HG03066 (cell line): ENCODE results near the gene NUDT8.
"Not testable (repeated sequence)": the region's sequence is repeated elsewhere in the genome, so short reads cannot be mapped to it uniquely, and the experiment has no call there.

Experiments used
- ATAC-seq: cut with Tn5 transposase; IDR thresholded peaks from one replicate; pipeline ENCODE4 v1.9.1; 2021; ENCODE audit warnings: low read depth; ENCODE audit not compliant: unreplicated experiment

Gene NUDT8

DNA sequence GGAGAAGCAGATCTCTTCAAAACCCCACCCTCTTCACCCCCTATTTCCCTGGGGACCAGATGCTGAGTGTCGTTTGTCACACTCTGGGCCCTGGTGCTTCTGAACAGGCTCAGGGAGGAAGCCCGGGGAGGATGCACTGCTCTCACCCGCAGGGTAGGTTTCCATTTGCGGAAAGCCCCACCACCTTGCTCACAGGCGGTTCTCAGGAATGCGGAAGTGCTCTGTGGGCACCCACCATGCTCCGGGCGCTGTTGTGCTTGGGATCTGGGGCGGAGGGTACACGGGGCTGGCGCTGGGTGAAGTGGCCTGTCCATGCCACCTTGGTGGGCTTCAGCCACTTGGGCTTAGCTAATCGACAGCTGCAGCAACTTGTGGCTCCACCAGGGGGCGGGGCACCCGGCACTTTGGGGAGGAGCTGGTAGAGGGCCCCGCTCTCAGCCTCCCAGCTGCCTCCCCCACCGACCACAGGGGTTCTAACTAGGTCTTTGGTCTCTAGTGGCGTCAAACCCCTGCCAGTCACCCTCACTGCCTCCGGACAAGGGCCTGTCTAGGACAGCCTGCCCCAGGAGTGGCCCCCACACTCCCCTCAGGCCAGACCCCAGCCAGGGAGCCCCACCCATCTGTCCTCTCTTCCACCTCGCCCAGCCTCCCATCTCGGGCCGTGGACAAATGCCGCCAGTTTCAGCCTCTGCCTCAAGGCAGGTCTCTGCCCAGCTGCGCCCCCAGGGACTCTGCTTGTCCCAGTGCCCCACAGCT, 15.6 kb downstream of the NUDT8 start:
- ATAC-seq = peak; percentile 89

- no peak for ATAC-seq
These were observed 16.3 kb downstream of the NUDT8 start for GRCh38 chr11:67613313-67613959.

GRCh38 chr11:67612751-67613150, 17.0 kb downstream of the NUDT8 start:
- no peak for ATAC-seq

DNA sequence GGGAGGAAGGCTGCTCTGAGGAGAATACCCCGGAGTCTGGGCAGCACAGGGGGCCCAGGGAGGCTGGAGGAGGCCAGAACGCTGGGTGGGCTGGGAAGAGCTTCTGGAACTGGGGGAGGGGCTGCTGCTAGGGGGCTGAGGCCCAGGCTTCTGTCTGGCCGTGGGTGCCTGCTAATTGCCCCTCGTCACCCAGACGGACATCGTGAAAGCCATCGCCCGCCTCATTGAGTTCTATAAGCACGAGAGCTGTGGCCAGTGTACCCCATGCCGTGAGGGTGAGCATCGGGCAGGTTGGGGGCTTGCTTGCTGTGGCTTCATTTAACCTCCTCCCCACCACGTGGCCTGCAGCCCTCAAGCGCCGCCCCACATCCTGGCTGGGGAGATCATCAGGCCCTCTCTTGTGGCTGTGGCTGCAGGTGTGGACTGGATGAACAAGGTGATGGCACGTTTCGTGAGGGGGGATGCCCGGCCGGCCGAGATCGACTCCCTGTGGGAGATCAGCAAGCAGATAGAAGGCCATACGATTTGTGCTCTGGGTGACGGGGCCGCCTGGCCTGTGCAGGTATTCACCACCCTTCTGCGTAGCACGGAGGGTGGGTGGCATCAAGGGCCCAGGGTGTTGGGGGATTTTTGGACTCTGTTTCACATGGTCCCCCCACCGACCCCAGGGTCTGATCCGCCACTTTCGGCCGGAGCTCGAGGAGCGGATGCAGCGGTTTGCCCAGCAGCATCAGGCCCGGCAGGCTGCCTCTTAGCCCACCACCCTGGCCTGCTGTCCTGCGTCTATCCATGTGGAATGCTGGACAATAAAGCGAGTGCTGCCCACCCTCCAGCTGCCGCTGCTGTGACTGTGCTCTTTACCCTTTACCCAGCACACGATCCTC, 17.8 kb downstream of the NUDT8 start:
- no peak for ATAC-seq

- ATAC-seq = no peak
These were observed 18.6 kb downstream of the NUDT8 start for GRCh38 chr11:67611165-67611564.

DNA sequence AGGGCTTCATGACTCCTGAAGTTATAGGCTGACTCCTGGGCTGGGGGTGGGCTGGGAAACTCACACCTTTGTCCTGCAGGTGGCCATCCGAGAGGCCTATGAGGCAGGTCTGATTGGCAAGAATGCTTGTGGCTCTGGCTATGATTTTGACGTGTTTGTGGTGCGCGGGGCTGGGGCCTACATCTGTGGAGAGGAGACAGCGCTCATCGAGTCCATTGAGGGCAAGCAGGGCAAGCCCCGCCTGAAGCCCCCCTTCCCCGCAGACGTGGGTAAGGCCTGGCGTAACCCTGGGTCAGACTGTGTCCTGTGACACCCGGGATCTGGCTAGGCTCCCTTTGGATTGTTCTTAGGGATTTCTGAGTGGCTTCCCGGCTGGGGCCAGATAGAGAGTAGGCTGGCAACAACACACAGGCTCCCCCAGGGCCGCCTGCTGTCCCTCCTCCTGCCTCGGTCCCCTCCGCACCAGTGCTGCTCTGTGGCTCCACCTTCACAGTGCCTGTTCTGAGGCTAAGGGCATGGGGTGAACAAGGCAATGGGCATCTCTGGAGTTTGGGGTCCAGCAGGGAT, 19.4 kb downstream of the NUDT8 start:
- no peak for ATAC-seq

DNA sequence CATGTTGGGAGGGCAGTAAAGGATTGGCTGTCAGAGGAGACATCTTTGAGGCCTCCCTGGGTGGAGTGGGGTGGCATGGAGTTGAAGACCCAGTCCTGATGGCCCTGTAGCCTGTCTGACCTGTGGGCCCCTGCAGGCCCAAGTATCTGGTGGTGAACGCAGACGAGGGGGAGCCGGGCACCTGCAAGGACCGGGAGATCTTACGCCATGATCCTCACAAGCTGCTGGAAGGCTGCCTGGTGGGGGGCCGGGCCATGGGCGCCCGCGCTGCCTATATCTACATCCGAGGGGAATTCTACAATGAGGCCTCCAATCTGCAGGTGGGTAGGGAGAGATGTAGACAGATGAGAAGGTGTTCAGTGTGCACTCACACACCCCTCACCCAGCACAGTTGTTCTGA, 20.4 kb downstream of the NUDT8 start:
- ATAC-seq = no peak

GRCh38 chr11:67608486-67608885, 21.3 kb downstream of the NUDT8 start:
- no peak for ATAC-seq

GRCh38 chr11:67607507-67607906, 22.2 kb downstream of the NUDT8 start:
- ATAC-seq = no peak

DNA sequence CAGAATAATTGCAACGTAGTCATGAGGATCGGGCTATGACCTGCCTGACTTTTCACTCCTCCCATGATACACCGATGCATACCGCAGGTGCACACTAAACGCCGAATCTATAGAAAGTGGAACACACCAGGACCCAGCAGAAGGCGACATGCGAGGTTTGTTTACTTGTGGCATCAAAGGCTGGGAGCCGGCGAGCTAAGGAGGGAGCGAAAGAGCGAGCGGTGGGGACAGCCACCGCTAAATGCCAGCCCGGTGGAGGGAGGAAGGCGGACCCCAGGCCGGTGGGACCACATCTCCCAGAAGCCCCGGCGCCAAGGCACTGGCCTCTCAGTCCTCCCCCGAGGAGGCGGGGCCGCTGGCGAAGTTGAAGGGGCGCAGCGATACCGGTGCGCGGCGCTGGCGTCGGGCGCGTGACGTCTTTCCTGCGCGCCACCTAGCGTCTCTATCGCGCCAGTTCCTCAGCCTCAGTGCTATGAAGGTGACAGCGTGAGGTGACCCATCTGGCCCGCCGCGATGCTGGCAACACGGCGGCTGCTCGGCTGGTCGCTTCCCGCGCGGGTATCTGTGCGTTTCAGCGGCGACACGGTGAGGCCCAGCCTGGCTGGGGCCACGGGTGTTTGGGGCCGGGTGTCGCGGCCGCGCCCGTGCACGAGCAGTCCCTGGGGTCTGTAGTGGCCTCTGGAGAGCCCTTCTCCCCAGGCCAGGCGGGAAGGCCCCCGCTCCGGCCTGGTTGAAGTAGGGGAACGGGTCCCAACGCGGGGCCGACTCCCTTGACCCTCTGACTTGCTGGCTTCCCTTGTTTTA, 23.0 kb downstream of the NUDT8 start, which contains the start of gene NDUFV1:
Gene NDUFV1, plus strand, starts transcription at position 445 of the 804 bp plus-strand sequence. Its CDS starts 69 bp downstream, at position 514.
- peak; percentile 77 for ATAC-seq

DNA sequence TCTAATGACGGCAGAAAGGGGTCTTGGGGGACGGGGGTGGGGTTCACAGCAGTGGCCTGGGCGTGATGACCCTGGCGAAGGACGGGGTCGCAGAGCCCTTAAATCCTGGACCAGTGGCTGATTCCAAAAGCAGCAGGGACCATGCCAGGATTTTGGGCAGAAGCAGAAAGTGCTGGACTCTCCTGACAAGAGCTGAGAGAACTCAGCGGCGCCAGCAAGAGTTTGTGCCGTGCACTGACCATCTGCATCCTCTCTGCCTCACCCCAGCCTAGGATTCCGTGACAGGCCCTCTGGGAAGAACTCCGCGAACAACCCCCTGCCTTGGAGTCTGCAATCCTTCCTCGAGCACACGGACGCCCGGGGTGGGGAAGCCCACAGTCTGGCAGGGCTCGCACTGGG, 23.6 kb downstream of the NUDT8 start:
- ATAC-seq = no peak

DNA sequence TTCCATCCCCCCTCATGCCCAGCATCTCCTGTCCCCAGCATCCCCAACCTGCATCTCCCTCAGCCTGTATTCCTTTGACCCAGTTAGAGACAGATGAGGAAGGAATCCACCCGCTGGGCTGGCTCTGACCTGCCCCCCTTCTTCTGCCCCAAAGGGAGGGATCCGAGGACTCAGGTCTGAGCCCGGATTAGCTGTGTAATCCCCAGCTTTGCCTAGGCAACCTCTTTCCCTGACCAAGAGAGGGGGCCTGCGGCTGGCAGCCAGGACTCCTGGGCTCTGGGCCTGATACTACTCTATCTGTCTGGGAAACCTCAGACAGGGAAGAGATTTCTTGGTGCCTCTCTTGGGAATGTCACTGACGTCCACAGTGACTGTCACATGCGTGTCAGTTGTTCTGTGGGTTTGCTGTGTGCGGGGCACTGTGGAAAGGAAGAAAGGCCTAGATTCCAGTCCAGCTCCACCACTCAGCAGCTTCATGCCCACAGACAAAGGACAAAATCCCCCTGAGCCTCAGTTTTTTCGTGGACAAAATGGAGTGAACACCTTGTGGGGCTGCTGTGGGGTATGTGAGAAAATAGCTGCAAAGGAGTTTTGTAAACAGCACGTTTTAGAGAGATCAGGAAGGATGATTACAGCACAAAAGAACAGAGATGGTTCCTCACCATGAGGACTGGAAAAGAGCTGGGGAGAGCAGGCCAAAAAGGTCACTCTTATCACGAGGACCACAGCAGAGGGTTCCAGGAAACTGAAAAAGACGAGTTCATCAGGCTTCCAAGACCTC, 24.3 kb downstream of the NUDT8 start:
- ATAC-seq = no peak

GRCh38 chr11:67604815-67605214, 24.9 kb downstream of the NUDT8 start:
- ATAC-seq = no peak

GRCh38 chr11:67604119-67604518, 25.6 kb downstream of the NUDT8 start:
- ATAC-seq = not testable (repeated sequence)

- ATAC-seq = no peak
These were observed 28.6 kb downstream of the NUDT8 start for GRCh38 chr11:67601098-67601497.

DNA sequence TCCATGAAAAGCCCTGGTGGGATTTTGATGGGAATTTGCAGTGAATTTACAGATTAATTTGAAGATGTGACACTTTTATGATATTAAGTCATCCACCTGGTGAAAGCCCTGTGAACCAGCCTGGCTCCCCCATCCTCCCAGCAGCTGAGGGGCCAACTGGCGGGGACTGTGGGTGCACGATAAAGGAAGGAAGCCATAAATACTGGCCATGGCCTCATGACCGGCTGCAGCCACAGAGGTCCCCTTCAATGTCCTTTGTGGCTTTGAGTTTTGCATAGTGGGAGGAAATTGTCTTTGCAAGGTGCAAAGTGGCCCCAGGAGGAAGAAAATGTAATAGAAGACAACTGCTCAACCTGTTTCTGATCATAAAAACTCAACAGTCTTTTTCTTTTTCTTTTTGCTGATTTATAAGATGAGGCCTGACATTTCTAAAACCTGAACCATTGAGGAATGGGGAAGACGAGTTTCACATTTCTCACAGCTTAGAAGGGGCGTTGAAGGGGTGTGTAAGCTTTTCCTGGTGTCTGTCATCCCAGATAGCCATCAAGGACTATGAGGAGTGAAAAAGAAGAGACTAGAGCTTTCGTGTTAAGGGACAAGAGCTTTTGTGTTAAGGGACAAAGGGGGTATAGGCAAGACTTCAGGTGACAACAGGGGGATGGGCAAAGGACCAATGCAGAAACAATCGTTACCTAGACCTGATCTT, 29.3 kb downstream of the NUDT8 start:
- peak; percentile 76 for ATAC-seq

GRCh38 chr11:67599149-67599548, 30.6 kb downstream of the NUDT8 start:
- no peak for ATAC-seq

GRCh38 chr11:67597963-67598362, 31.8 kb downstream of the NUDT8 start:
- ATAC-seq = not testable (repeated sequence)

- not testable (repeated sequence) for ATAC-seq
These were observed 32.3 kb downstream of the NUDT8 start for GRCh38 chr11:67597458-67597857.
